Measurements from ENCODE around the gene ACSS3.

DNA sequence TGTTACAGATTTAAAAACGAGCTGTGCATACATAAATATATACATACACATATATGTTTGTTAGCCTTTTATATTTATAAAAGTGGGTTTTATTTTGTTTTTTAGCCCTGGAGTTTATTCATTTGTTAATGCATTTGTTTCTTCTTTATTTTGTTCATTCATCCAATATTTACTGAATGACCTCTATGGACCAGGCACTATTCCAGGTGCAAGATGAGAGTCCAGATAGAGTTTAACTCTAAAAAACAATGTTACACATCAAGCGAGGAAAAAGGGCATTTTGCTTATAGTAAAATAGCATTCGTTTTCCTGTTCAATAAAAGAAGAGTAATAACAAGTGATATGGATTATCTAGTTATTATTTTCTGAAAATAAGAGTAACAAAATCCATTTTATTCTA is 14.2 kb downstream of the ACSS3 start:
- TF ChIP-seq POLR2A (IDR thresholded peaks at IDR 0.05; ENCODE audit: low read length) (no peak), GATA1 (IDR thresholded peaks at IDR 0.05; ENCODE audit: low read depth, low read length) (no peak)

All from erythroblast (primary cell).